H1 (cell line): ENCODE data around the gene ERP44. TPM values are rescaled to one million over a fixed set of nuclear protein-coding genes. Genes with fewer than 3 reads are reported as not detected.

ENCODE experiments used
- SRF ChIP-seq: IDR thresholded peaks from 2 replicates; pipeline ENCODE4 v1.6.1; 2011; ENCODE audit warnings: mild to moderate bottlenecking, low read depth, low read length, moderate library complexity
- TAF7 ChIP-seq: optimal IDR thresholded peaks from 2 replicates; pipeline ENCODE3; 2011; ENCODE audit warnings: low read depth, mild to moderate bottlenecking, inconsistent platforms, low read length, moderate library complexity, borderline replicate concordance
- polyA plus RNA-seq, 7 experiments: library from polyadenylated mRNA; depleted of rRNA in 3 of 7; stranded (reverse) in 5 of 7; unstranded in 2 of 7; fragments of >200 nt in 5 of 7; fragments of 200-250 nt in 2 of 7; gene quantifications; 1 replicate in 5 of 7; 2 replicates in 1 of 7; 4 replicates in 1 of 7; pipeline versions ENCODE4 v1.2.1 to v1.2.3, GENCODE V29; 2011 to 2013; ENCODE audit warnings: missing spikeins in 2 of 7, mixed read lengths in 2 of 7
- total RNA-seq: library from RNA; stranded (reverse); fragmentation: NEBNext Ultra II Directional; extraction: Animal tissue kit (Norgen Biotek cat#: 25700); gene quantifications from 2 replicates; pipeline ENCODE4 v1.2.1, GENCODE V29; 2021

The ERP44 gene
- total and polyA plus RNA-seq, 2 of the 8 experiments (the other 6 are each of a cell fraction or from before 2014, with no cell fraction given) = 5.7 to 15.6 TPM

- TF ChIP-seq TAF7 = no peak
- TF ChIP-seq SRF = no peak
Measured at GRCh38 chr9:99967457-99967856, 131.3 kb downstream of the ERP44 start (continued).
